ENCODE results near the gene PLXNA1.

DNA sequence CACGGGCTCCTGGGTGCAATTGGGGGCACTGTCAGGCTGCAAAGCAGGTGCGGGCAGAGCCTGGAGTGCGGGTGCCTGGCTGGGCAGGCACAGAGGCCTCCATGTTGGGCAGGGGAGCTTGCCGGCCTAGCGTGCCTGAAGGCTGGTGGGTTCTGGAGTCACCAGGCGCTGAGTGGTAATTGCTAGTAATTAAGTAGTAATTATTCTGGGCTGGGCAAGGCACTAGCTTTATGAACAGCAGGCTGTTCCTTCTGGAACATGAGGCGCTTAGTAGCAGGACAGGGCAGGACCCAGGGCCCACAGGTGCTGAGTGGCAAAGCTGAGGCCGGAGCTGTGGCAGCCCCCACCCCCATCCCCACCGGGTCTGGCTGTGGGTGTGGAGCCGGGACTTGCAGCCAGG lies 25.3 kb downstream of the PLXNA1 start:
- TF ChIP-seq, protein P1, sequence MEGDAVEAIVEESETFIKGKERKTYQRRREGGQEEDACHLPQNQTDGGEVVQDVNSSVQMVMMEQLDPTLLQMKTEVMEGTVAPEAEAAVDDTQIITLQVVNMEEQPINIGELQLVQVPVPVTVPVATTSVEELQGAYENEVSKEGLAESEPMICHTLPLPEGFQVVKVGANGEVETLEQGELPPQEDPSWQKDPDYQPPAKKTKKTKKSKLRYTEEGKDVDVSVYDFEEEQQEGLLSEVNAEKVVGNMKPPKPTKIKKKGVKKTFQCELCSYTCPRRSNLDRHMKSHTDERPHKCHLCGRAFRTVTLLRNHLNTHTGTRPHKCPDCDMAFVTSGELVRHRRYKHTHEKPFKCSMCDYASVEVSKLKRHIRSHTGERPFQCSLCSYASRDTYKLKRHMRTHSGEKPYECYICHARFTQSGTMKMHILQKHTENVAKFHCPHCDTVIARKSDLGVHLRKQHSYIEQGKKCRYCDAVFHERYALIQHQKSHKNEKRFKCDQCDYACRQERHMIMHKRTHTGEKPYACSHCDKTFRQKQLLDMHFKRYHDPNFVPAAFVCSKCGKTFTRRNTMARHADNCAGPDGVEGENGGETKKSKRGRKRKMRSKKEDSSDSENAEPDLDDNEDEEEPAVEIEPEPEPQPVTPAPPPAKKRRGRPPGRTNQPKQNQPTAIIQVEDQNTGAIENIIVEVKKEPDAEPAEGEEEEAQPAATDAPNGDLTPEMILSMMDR (IDR thresholded peaks at IDR 0.05) = no peak
- TF ChIP-seq POLR2A (IDR thresholded peaks at IDR 0.05) = no peak

All from esophagus squamous epithelium (tissue), 4 donors.